ENCODE results near the gene ACAA2. TPM values are rescaled to one million over a fixed set of nuclear protein-coding genes. Genes with fewer than 3 reads are reported as not detected.

ACAA2 gene
- total and polyA plus RNA-seq, 5 donors from 2014 or later: 16.1 to 91.9 (median 69.6) TPM

- no peak overlapping the region for H3K4me3 ChIP-seq (ENCODE audit: low read depth, low read length)
- Mint-ChIP-seq H3K27ac (no peak overlapping the region), H3K36me3 (no peaks in the 10 kb centered on the region), H3K27me3 (peaks cover 5% of the 10 kb centered on the region), H3K4me3 (no peak overlapping the region), H3K9me3 (peaks cover 0 to 4% (median 0%) of the 10 kb centered on the region in 7 donors), H3K4me1 (peaks cover 0 to 21% (median 12%) of the 10 kb centered on the region in 4 donors)
- no peak overlapping the region for H3K27ac ChIP-seq (ENCODE audit: insufficient read depth, low read length, poor library complexity, severe bottlenecking)
- no peak for DNase-seq
- no peaks in the 10 kb centered on the region for H3K27me3 ChIP-seq (ENCODE audit: control insufficient read depth, insufficient read depth, low read length)
- no peaks in the 10 kb centered on the region for H3K36me3 ChIP-seq (ENCODE audit: control insufficient read depth, insufficient read depth, low read length)
- H3K9me3 ChIP-seq (ENCODE audit: control insufficient read depth in 2 of 2, low read length in 2 of 2): peaks cover 0 to 2% of the 10 kb centered on the region in 2 experiments
- peaks cover 14% of the 10 kb centered on the region for H3K4me1 ChIP-seq (ENCODE audit: control insufficient read depth, insufficient read depth, low read length, poor library complexity, severe bottlenecking)
- ATAC-seq (ENCODE audit: low read depth in 2 of 2): no peak
Observed at GRCh38 chr18:49753643-49754042, 59.7 kb downstream of the ACAA2 start.

GRCh38 chr18:49752095-49752457, 61.3 kb downstream of the ACAA2 start:
- H3K4me3 ChIP-seq (ENCODE audit: low read depth, low read length): no peak overlapping the region
- no peaks in the 10 kb centered on the region for H3K27me3 ChIP-seq (ENCODE audit: control insufficient read depth, insufficient read depth, low read length)
- H3K36me3 ChIP-seq (ENCODE audit: control insufficient read depth, insufficient read depth, low read length): no peaks in the 10 kb centered on the region
- Mint-ChIP-seq H3K27me3 (peaks cover 5% of the 10 kb centered on the region), H3K36me3 (no peaks in the 10 kb centered on the region), H3K4me1 (peaks cover 0 to 21% (median 12%) of the 10 kb centered on the region in 4 donors), H3K9me3 (peaks cover 0 to 4% (median 0%) of the 10 kb centered on the region in 7 donors), H3K27ac (peak overlapping the region in 1 of 3 donors; percentile 42), H3K4me3 (no peak overlapping the region)
- ATAC-seq (ENCODE audit: low read depth in 2 of 2): no peak
- DNase-seq: no peak
- peaks cover 14% of the 10 kb centered on the region for H3K4me1 ChIP-seq (ENCODE audit: control insufficient read depth, insufficient read depth, low read length, poor library complexity, severe bottlenecking)
- H3K27ac ChIP-seq (ENCODE audit: insufficient read depth, low read length, poor library complexity, severe bottlenecking): no peak overlapping the region
- peaks cover 0 to 2% of the 10 kb centered on the region in 2 experiments for H3K9me3 ChIP-seq (ENCODE audit: control insufficient read depth in 2 of 2, low read length in 2 of 2)

- H3K4me3 Mint-ChIP-seq: no peak overlapping the region
- peak in 1 of 2 donors; percentile 70 for ATAC-seq (ENCODE audit: low read depth in 2 of 2)
Observed at GRCh38 chr18:49751427-49752094, 61.8 kb downstream of the ACAA2 start.

GRCh38 chr18:49749563-49749962, 63.8 kb downstream of the ACAA2 start:
- no peaks in the 10 kb centered on the region for H3K36me3 Mint-ChIP-seq
- peaks cover 0 to 4% (median 0%) of the 10 kb centered on the region in 7 donors for H3K9me3 Mint-ChIP-seq
- ATAC-seq (ENCODE audit: low read depth in 2 of 2) (no peak), DNase-seq (no peak)
- no peak overlapping the region for H3K4me3 Mint-ChIP-seq
- Histone ChIP-seq H3K27me3 (ENCODE audit: control insufficient read depth, insufficient read depth, low read length) (no peaks in the 10 kb centered on the region), H3K36me3 (ENCODE audit: control insufficient read depth, insufficient read depth, low read length) (no peaks in the 10 kb centered on the region), H3K4me3 (ENCODE audit: low read depth, low read length) (no peak overlapping the region), H3K4me1 (ENCODE audit: control insufficient read depth, insufficient read depth, low read length, poor library complexity, severe bottlenecking) (peaks cover 14% of the 10 kb centered on the region), H3K27ac (ENCODE audit: insufficient read depth, low read length, poor library complexity, severe bottlenecking) (no peak overlapping the region), H3K9me3 (ENCODE audit: control insufficient read depth in 2 of 2, low read length in 2 of 2) (peaks cover 0 to 2% of the 10 kb centered on the region in 2 experiments)
- peaks cover 0 to 21% (median 11%) of the 10 kb centered on the region in 4 donors for H3K4me1 Mint-ChIP-seq
- no peak overlapping the region for H3K27ac Mint-ChIP-seq
- H3K27me3 Mint-ChIP-seq: no peaks in the 10 kb centered on the region

More at GRCh38 chr18:49751427-49752094, 61.8 kb downstream of the ACAA2 start:
- Mint-ChIP-seq H3K9me3 (peaks cover 0 to 4% (median 0%) of the 10 kb centered on the region in 7 donors), H3K4me1 (peaks cover 0 to 21% (median 12%) of the 10 kb centered on the region in 4 donors), H3K36me3 (no peaks in the 10 kb centered on the region), H3K27me3 (peaks cover 5% of the 10 kb centered on the region), H3K27ac (peak overlapping the region in 2 of 3 donors; percentile 16 to 42)
- H3K27ac ChIP-seq (ENCODE audit: insufficient read depth, low read length, poor library complexity, severe bottlenecking): no peak overlapping the region
- peaks cover 14% of the 10 kb centered on the region for H3K4me1 ChIP-seq (ENCODE audit: control insufficient read depth, insufficient read depth, low read length, poor library complexity, severe bottlenecking)
- H3K36me3 ChIP-seq (ENCODE audit: control insufficient read depth, insufficient read depth, low read length): no peaks in the 10 kb centered on the region
- H3K9me3 ChIP-seq (ENCODE audit: control insufficient read depth in 2 of 2, low read length in 2 of 2): peaks cover 0 to 2% of the 10 kb centered on the region in 2 experiments
- no peak overlapping the region for H3K4me3 ChIP-seq (ENCODE audit: low read depth, low read length)
- peak in 2 of 3 donors; percentile 39 to 60 for DNase-seq
- H3K27me3 ChIP-seq (ENCODE audit: control insufficient read depth, insufficient read depth, low read length): no peaks in the 10 kb centered on the region

- Mint-ChIP-seq H3K27me3 (peaks cover 4% of the 10 kb centered on the region), H3K27ac (no peak overlapping the region), H3K4me1 (peaks cover 0 to 21% (median 11%) of the 10 kb centered on the region in 4 donors), H3K36me3 (no peaks in the 10 kb centered on the region), H3K4me3 (no peak overlapping the region), H3K9me3 (peaks cover 0 to 4% (median 0%) of the 10 kb centered on the region in 7 donors)
- no peaks in the 10 kb centered on the region for H3K27me3 ChIP-seq (ENCODE audit: control insufficient read depth, insufficient read depth, low read length)
- no peak for ATAC-seq (ENCODE audit: low read depth in 2 of 2)
- H3K9me3 ChIP-seq (ENCODE audit: control insufficient read depth in 2 of 2, low read length in 2 of 2): no peaks in the 10 kb centered on the region
- peaks cover 14% of the 10 kb centered on the region for H3K4me1 ChIP-seq (ENCODE audit: control insufficient read depth, insufficient read depth, low read length, poor library complexity, severe bottlenecking)
- no peak for DNase-seq
- H3K36me3 ChIP-seq (ENCODE audit: control insufficient read depth, insufficient read depth, low read length): no peaks in the 10 kb centered on the region
- H3K4me3 ChIP-seq (ENCODE audit: low read depth, low read length): no peak overlapping the region
- no peak overlapping the region for H3K27ac ChIP-seq (ENCODE audit: insufficient read depth, low read length, poor library complexity, severe bottlenecking)
Observed at GRCh38 chr18:49747876-49748275, 65.5 kb downstream of the ACAA2 start.

- Histone ChIP-seq H3K9me3 (ENCODE audit: control insufficient read depth in 2 of 2, low read length in 2 of 2) (no peaks in the 10 kb centered on the region), H3K27me3 (ENCODE audit: control insufficient read depth, insufficient read depth, low read length) (peaks cover 4% of the 10 kb centered on the region), H3K27ac (ENCODE audit: insufficient read depth, low read length, poor library complexity, severe bottlenecking) (no peak overlapping the region), H3K4me3 (ENCODE audit: low read depth, low read length) (no peak overlapping the region), H3K4me1 (ENCODE audit: control insufficient read depth, insufficient read depth, low read length, poor library complexity, severe bottlenecking) (no peaks in the 10 kb centered on the region), H3K36me3 (ENCODE audit: control insufficient read depth, insufficient read depth, low read length) (no peaks in the 10 kb centered on the region)
- ATAC-seq (ENCODE audit: low read depth in 2 of 2) (no peak), DNase-seq (no peak)
- H3K36me3 Mint-ChIP-seq: no peaks in the 10 kb centered on the region
- peaks cover 4% of the 10 kb centered on the region for H3K27me3 Mint-ChIP-seq
- H3K27ac Mint-ChIP-seq: no peak overlapping the region
- H3K4me1 Mint-ChIP-seq: peaks cover 0 to 9% (median 0%) of the 10 kb centered on the region in 4 donors
- H3K9me3 Mint-ChIP-seq: peaks cover 0 to 3% (median 0%) of the 10 kb centered on the region in 7 donors
- no peak overlapping the region for H3K4me3 Mint-ChIP-seq
Observed at GRCh38 chr18:49745045-49746014, 68.0 kb downstream of the ACAA2 start.

GRCh38 chr18:49744376-49745008, 68.8 kb downstream of the ACAA2 start:
- peaks cover 0 to 3% (median 0%) of the 10 kb centered on the region in 7 donors for H3K9me3 Mint-ChIP-seq
- H3K27ac ChIP-seq (ENCODE audit: insufficient read depth, low read length, poor library complexity, severe bottlenecking): no peak overlapping the region
- H3K4me1 ChIP-seq (ENCODE audit: control insufficient read depth, insufficient read depth, low read length, poor library complexity, severe bottlenecking): no peaks in the 10 kb centered on the region
- H3K4me3 Mint-ChIP-seq: no peak overlapping the region
- H3K27me3 ChIP-seq (ENCODE audit: control insufficient read depth, insufficient read depth, low read length): peaks cover 4% of the 10 kb centered on the region
- peaks cover 7% of the 10 kb centered on the region for H3K27me3 Mint-ChIP-seq
- no peak overlapping the region for H3K27ac Mint-ChIP-seq
- no peak for ATAC-seq (ENCODE audit: low read depth in 2 of 2)
- H3K36me3 Mint-ChIP-seq: no peaks in the 10 kb centered on the region
- H3K9me3 ChIP-seq (ENCODE audit: control insufficient read depth in 2 of 2, low read length in 2 of 2): no peaks in the 10 kb centered on the region
- no peak for DNase-seq
- H3K4me1 Mint-ChIP-seq: peaks cover 0 to 4% (median 0%) of the 10 kb centered on the region in 4 donors
- H3K4me3 ChIP-seq (ENCODE audit: low read depth, low read length): no peak overlapping the region
- H3K36me3 ChIP-seq (ENCODE audit: control insufficient read depth, insufficient read depth, low read length): no peaks in the 10 kb centered on the region
